HCT116 (cell line): ENCODE measurements around the gene SAMD10. TPM values are rescaled to one million over a fixed set of nuclear protein-coding genes. Genes with fewer than 3 reads are reported as not detected.

Source experiments
- ATAC-seq: fragments of 200-7000 bp; cut with Tn5 transposase; 2 replicates; pipeline ENCODE4 v1.9.1; 2020; ENCODE audit warnings: mild to moderate bottlenecking, moderate library complexity
- BruUV-seq: library from RNA; stranded (reverse); fragments of 400-500 nt; replicated peaks from 2 replicates; lab custom pipeline; 2021; lab: Mats Ljungman, UMichigan
- CTCF ChIA-PET: fragments of 300-600 bp; sonication (Branson Sonifier 250); formaldehyde crosslinking; loops from one replicate; lab custom pipeline; 2021; ENCODE audit warnings: antibody characterized with exemption; lab: Charles Lee
- POLR2A ChIA-PET: fragments of 300-600, 350-600 bp; sonication (Branson Sonifier 250); formaldehyde crosslinking; loops from one replicate; lab custom pipeline; 2021; ENCODE audit warnings: antibody characterized with exemption; lab: Charles Lee
- RAD21 ChIA-PET, 2 experiments: fragments of 300-600 bp; sonication (Branson Sonifier 250); formaldehyde crosslinking; loops; one replicate each; lab custom pipeline; 2023; ENCODE audit warnings: low total read pairs in 2 of 2; ENCODE audit not compliant: uncharacterized antibody in 2 of 2, unreplicated experiment in 2 of 2, low non-redundant PET in 1 of 2; lab: Charles Lee
- DNase-seq: peaks from one replicate; pipeline ENCODE4 v3.0.0-alpha.2; 2010; ENCODE audit warnings: low read depth, low spot score
- H2AFZ ChIP-seq: fragments of 200-600 bp; shearing (Covaris generic), sonication (generic); 2 replicates; pipeline ENCODE4 v1.6.1; 2017; ENCODE audit warnings: low read depth, mixed run types, mixed read lengths, antibody characterized with exemption, low read length; ENCODE audit not compliant: poor library complexity, severe bottlenecking
- H3K27ac ChIP-seq: 2 replicates; pipeline ENCODE4 v1.5.1; 2012; ENCODE audit warnings: low read depth, low read length
- H3K27me3 ChIP-seq: fragments of 200-600 bp; sonication (generic); 2 replicates; pipeline ENCODE4 v1.6.1; 2016; ENCODE audit warnings: mixed run types, low read length, mixed read lengths; ENCODE audit not compliant: insufficient read depth
- H3K36me3 ChIP-seq, 2 experiments: fragments of 200-500 bp in 1 of 2; fragments of 200-600 bp in 1 of 2; sonication (Bioruptor generic) in 1 of 2; sonication (generic) in 1 of 2; 2 replicates each; pipeline versions ENCODE4 v1.5.1 to v1.6.1; 2014 to 2016; ENCODE audit warnings: low read length in 2 of 2, inconsistent platforms in 1 of 2, mixed read lengths in 1 of 2, mixed run types in 1 of 2; ENCODE audit not compliant: insufficient read depth in 2 of 2, control insufficient read depth in 1 of 2
- H3K4me1 ChIP-seq, 2 experiments: fragments of 200-600 bp in 1 of 2; sonication (generic) in 1 of 2; 2 replicates each; pipeline versions ENCODE4 v1.5.1 to v1.6.1; 2012 to 2017; ENCODE audit warnings: low read length in 2 of 2, inconsistent platforms in 1 of 2, mild to moderate bottlenecking in 1 of 2, mixed read lengths in 1 of 2, mixed run types in 1 of 2, moderate library complexity in 1 of 2; ENCODE audit not compliant: insufficient read depth in 2 of 2, control insufficient read depth in 1 of 2
- H3K4me2 ChIP-seq: fragments of 200-600 bp; sonication (generic); 2 replicates; pipeline ENCODE4 v1.6.1; 2017; ENCODE audit warnings: mixed run types, low read length, mixed read lengths
- H3K4me3 ChIP-seq, 2 experiments: fragments of 200-600 bp in 1 of 2; sonication (generic) in 1 of 2; replicated peaks in 1 of 2; 2 replicates each; pipeline ENCODE4 v1.5.1; 2011 to 2016; ENCODE audit warnings: low read length in 2 of 2, control low read depth in 1 of 2, low read depth in 1 of 2, mild to moderate bottlenecking in 1 of 2, mixed read lengths in 1 of 2, mixed run types in 1 of 2
- H3K79me2 ChIP-seq: fragments of 200-600 bp; sonication (generic); 2 replicates; pipeline ENCODE4 v1.6.1; 2017; ENCODE audit warnings: mild to moderate bottlenecking, mixed run types, low read length, moderate library complexity, mixed read lengths; ENCODE audit not compliant: insufficient read depth
- H3K9ac ChIP-seq: fragments of 200-600 bp; sonication (generic); 2 replicates; pipeline ENCODE4 v1.6.1; 2016; ENCODE audit warnings: low read length, mixed read lengths
- H3K9me2 ChIP-seq: fragments of 200-600 bp; sonication (generic), shearing (Covaris generic); 2 replicates; pipeline ENCODE4 v1.6.1; 2017; ENCODE audit warnings: mixed run types, mild to moderate bottlenecking, moderate library complexity; ENCODE audit not compliant: insufficient read depth
- H3K9me3 ChIP-seq, 2 experiments: fragments of 200-500 bp in 1 of 2; fragments of 200-600 bp in 1 of 2; sonication (Bioruptor generic) in 1 of 2; sonication (generic) in 1 of 2; 2 replicates each; pipeline ENCODE4 v1.6.1; 2014 to 2017; ENCODE audit warnings: low read length in 2 of 2, mixed read lengths in 2 of 2, inconsistent platforms in 1 of 2, low read depth in 1 of 2, mild to moderate bottlenecking in 1 of 2, mixed run types in 1 of 2, moderate library complexity in 1 of 2; ENCODE audit not compliant: control insufficient read depth in 1 of 2, insufficient read depth in 1 of 2
- H4K20me1 ChIP-seq: fragments of 200-600 bp; sonication (generic), shearing (Covaris generic); 2 replicates; pipeline ENCODE4 v1.6.1; 2017; ENCODE audit warnings: mixed run types, mild to moderate bottlenecking, moderate library complexity; ENCODE audit not compliant: insufficient read depth
- ATF3 ChIP-seq: IDR thresholded peaks from 2 replicates; pipeline ENCODE4 v1.6.1; 2012
- CBX3 ChIP-seq: IDR thresholded peaks from 2 replicates; pipeline ENCODE4 v1.6.1; 2012; ENCODE audit warnings: low read depth
- CEBPB ChIP-seq: IDR thresholded peaks from 2 replicates; pipeline ENCODE4 v1.6.1; 2012; ENCODE audit warnings: low read depth
- POLR2AphosphoS5 ChIP-seq: IDR thresholded peaks from 2 replicates; pipeline ENCODE4 v1.6.1; 2011; ENCODE audit warnings: mild to moderate bottlenecking, low read depth, low read length, moderate library complexity
- REST ChIP-seq: IDR thresholded peaks from 2 replicates; pipeline ENCODE4 v1.6.1; 2012; ENCODE audit warnings: low read depth
- YY1 ChIP-seq: IDR thresholded peaks from 2 replicates; pipeline ENCODE4 v1.6.1; 2011; ENCODE audit warnings: low read length, low read depth, moderate library complexity, mild to moderate bottlenecking; ENCODE audit not compliant: insufficient replicate concordance; ENCODE audit errors: extremely low read depth
- intact Hi-C: fragments of 100-400 bp; cut with micrococcal nuclease; formaldehyde crosslinking; loops from 2 replicates; pipeline ENCODE4 v1.10.0; 2022
- total RNA-seq: library from RNA; stranded (reverse); gene quantifications from one replicate; pipeline ENCODE4 v1.2.1, GENCODE V29; 2021; ENCODE audit not compliant: unreplicated experiment

SAMD10 gene
- total RNA-seq, 1 experiment from 2014 or later: 4.2 TPM

- intact Hi-C loops: no loop called here
- no peak overlapping the region for H2AFZ ChIP-seq
- peaks cover 4 to 20% of the 10 kb centered on the region in 2 experiments; a peak in 3 of 4 replicates for H3K4me1 ChIP-seq
- ATAC-seq (no peak), DNase-seq (no peak)
- peaks cover 16 to 41% of the 10 kb centered on the region in 2 experiments; a peak in 3 of 4 replicates for H3K36me3 ChIP-seq
- H3K9ac ChIP-seq: no peak overlapping the region
- no TSS peak for BruUV-seq
- H3K27me3 ChIP-seq: no peaks in the 10 kb centered on the region
- H3K79me2 ChIP-seq: peaks cover 37% of the 10 kb centered on the region
- H3K4me2 ChIP-seq: no peak overlapping the region
- no peaks in the 10 kb centered on the region; the same call in 1 of the 2 replicates for H4K20me1 ChIP-seq
- H3K4me3 ChIP-seq: no peak overlapping the region
- H3K9me2 ChIP-seq: no peaks in the 10 kb centered on the region
- H3K9me3 ChIP-seq: no peaks in the 10 kb centered on the region
- RAD21 ChIA-PET: no interaction called here
- POLR2A ChIA-PET: no interaction called here
- CTCF ChIA-PET: no interaction called here
- TF ChIP-seq ATF3: no peak
- TF ChIP-seq REST: no peak
- no peak for TF ChIP-seq CBX3
- TF ChIP-seq YY1: no peak
- no peak for TF ChIP-seq CEBPB
- no peak for TF ChIP-seq POLR2AphosphoS5
- no peak overlapping the region for H3K27ac ChIP-seq
These were observed 35.7 kb downstream of the SAMD10 start for GRCh38 chr20:63943808-63944077.
